H1 (cell line): ENCODE data around the gene KCNE5. TPM values are rescaled to one million over a fixed set of nuclear protein-coding genes. Genes with fewer than 3 reads are reported as not detected.

ENCODE experiments used
- CTCF ChIA-PET: fragments of 300-600 bp; sonication (Branson Sonifier 250); formaldehyde crosslinking; loops from one replicate; lab custom pipeline; 2021; ENCODE audit not compliant: partially characterized antibody; lab: Charles Lee
- POLR2A ChIA-PET: fragments of 300-600 bp; sonication (Branson Sonifier 250); formaldehyde crosslinking; loops from one replicate; lab custom pipeline; 2021; ENCODE audit warnings: inconsistent platforms; ENCODE audit not compliant: partially characterized antibody; lab: Charles Lee
- DNase-seq, 2 experiments: peaks; one replicate each; pipeline versions ENCODE4 v3.0.0 to v3.0.0-alpha.2; 2010 to 2022; ENCODE audit warnings: low spot score in 2 of 2, low read depth in 1 of 2, mixed read lengths in 1 of 2
- FAIRE-seq: peaks from 2 replicates; lab custom pipeline; 2011; peaks lifted over from hg19 to GRCh38; lab: Jason Lieb, UNC
- H2AFZ ChIP-seq: 2 replicates; pipeline ENCODE4 v1.8.1; 2012; ENCODE audit warnings: low read length, inconsistent platforms
- H2AK5ac ChIP-seq: 2 replicates; pipeline ENCODE4 v1.6.1; 2013; ENCODE audit warnings: low read depth, low read length
- H2BK120ac ChIP-seq: replicated peaks from 2 replicates; pipeline ENCODE3; 2013; ENCODE audit warnings: low read depth, low read length, inconsistent platforms
- H2BK12ac ChIP-seq: 2 replicates; pipeline ENCODE4 v1.6.1; 2013; ENCODE audit warnings: low read depth, low read length
- H2BK15ac ChIP-seq: 2 replicates; pipeline ENCODE4 v1.6.1; 2013; ENCODE audit warnings: low read length
- H2BK20ac ChIP-seq: 2 replicates; pipeline ENCODE4 v1.6.1; 2013; ENCODE audit warnings: low read length
- H2BK5ac ChIP-seq: 2 replicates; pipeline ENCODE4 v1.6.1; 2013; ENCODE audit warnings: low read depth, low read length
- H3K14ac ChIP-seq: 2 replicates; pipeline ENCODE4 v1.6.1; 2013; ENCODE audit warnings: inconsistent platforms; ENCODE audit not compliant: insufficient read length
- H3K18ac ChIP-seq: 2 replicates; pipeline ENCODE4 v1.6.1; 2013; ENCODE audit warnings: low read length; ENCODE audit errors: extremely low read depth
- H3K23ac ChIP-seq: 2 replicates; pipeline ENCODE4 v1.6.1; 2013; ENCODE audit warnings: inconsistent platforms; ENCODE audit not compliant: insufficient read length
- H3K23me2 ChIP-seq: 2 replicates; pipeline ENCODE4 v1.6.1; 2013; ENCODE audit warnings: low read depth, low read length
- H3K27ac ChIP-seq: 2 replicates; pipeline ENCODE4 v1.6.1; 2011; ENCODE audit warnings: low read depth, low read length, inconsistent platforms
- H3K27me3 ChIP-seq, 4 experiments: replicated peaks in 1 of 4; 1 replicate in 1 of 4; 2 replicates in 3 of 4; pipeline versions ENCODE4 v1.6.1 to v1.8.1; 2011 to 2013; ENCODE audit warnings: low read length in 3 of 4, mild to moderate bottlenecking in 3 of 4, inconsistent platforms in 2 of 4, mixed read lengths in 2 of 4, moderate library complexity in 1 of 4; ENCODE audit not compliant: control insufficient read depth in 3 of 4, insufficient read depth in 3 of 4; ENCODE audit errors: extremely low read depth in 1 of 4
- H3K36me3 ChIP-seq, 4 experiments: 2 replicates each; pipeline versions ENCODE4 v1.6.1 to v1.8.1; 2011 to 2013; ENCODE audit warnings: mild to moderate bottlenecking in 4 of 4, low read length in 3 of 4, moderate library complexity in 2 of 4, control low read depth in 1 of 4, inconsistent platforms in 1 of 4; ENCODE audit not compliant: insufficient read depth in 4 of 4, control insufficient read depth in 2 of 4
- H3K4ac ChIP-seq: replicated peaks from 2 replicates; pipeline ENCODE3; 2013; ENCODE audit warnings: low read length, low read depth, mixed read lengths, inconsistent platforms; ENCODE audit not compliant: insufficient read length
- H3K4me1 ChIP-seq, 4 experiments: replicated peaks in 1 of 4; 1 replicate in 1 of 4; 2 replicates in 3 of 4; pipeline versions ENCODE4 v1.6.1 to v1.8.1; 2011 to 2013; ENCODE audit warnings: low read length in 3 of 4, inconsistent platforms in 2 of 4, mixed read lengths in 1 of 4; ENCODE audit not compliant: insufficient read depth in 4 of 4, control insufficient read depth in 3 of 4
- H3K4me2 ChIP-seq, 2 experiments: 2 replicates each; pipeline versions ENCODE4 v1.6.1 to v1.8.1; 2011 to 2013; ENCODE audit warnings: low read depth in 2 of 2, low read length in 2 of 2, control low read depth in 1 of 2, inconsistent platforms in 1 of 2, mild to moderate bottlenecking in 1 of 2; ENCODE audit not compliant: insufficient read depth in 1 of 2
- H3K4me3 ChIP-seq, 4 experiments: fragments of 200-600, 300-600 bp in 1 of 4; sonication (generic), shearing (Covaris generic), sonication (Bioruptor Twin) in 1 of 4; 2 replicates each; pipeline versions ENCODE4 v1.5.1 to v1.8.1; 2011 to 2016; ENCODE audit warnings: low read length in 4 of 4, low read depth in 3 of 4, control low read depth in 2 of 4, inconsistent platforms in 2 of 4, mild to moderate bottlenecking in 2 of 4, mixed read lengths in 1 of 4, moderate library complexity in 1 of 4; ENCODE audit not compliant: insufficient read depth in 2 of 4; ENCODE audit errors: extremely low read depth in 1 of 4
- H3K56ac ChIP-seq: replicated peaks from 2 replicates; pipeline ENCODE3; 2013; ENCODE audit warnings: low read depth, mild to moderate bottlenecking, mixed read lengths, low read length, inconsistent platforms; ENCODE audit not compliant: insufficient read length
- H3K79me1 ChIP-seq: 2 replicates; pipeline ENCODE4 v1.6.1; 2013; ENCODE audit warnings: low read depth, low read length, control low read depth
- H3K79me2 ChIP-seq, 2 experiments: 2 replicates each; pipeline versions ENCODE4 v1.6.1 to v1.8.1; 2012 to 2013; ENCODE audit warnings: low read length in 2 of 2, mild to moderate bottlenecking in 2 of 2, inconsistent platforms in 1 of 2; ENCODE audit not compliant: insufficient read depth in 2 of 2, control insufficient read depth in 1 of 2
- H3K9ac ChIP-seq, 4 experiments: replicated peaks in 1 of 4; 1 replicate in 1 of 4; 2 replicates in 3 of 4; pipeline versions ENCODE4 v1.6.1 to v1.8.1; 2011 to 2013; ENCODE audit warnings: low read depth in 3 of 4, low read length in 3 of 4, control low read depth in 2 of 4, mild to moderate bottlenecking in 2 of 4, moderate library complexity in 2 of 4, inconsistent platforms in 1 of 4; ENCODE audit errors: extremely low read depth in 1 of 4
- H3K9me3 ChIP-seq, 2 experiments: 2 replicates each; pipeline versions ENCODE4 v1.6.1 to v1.8.1; 2012 to 2013; ENCODE audit warnings: mild to moderate bottlenecking in 2 of 2, moderate library complexity in 2 of 2, control low read depth in 1 of 2, inconsistent platforms in 1 of 2, low read depth in 1 of 2, low read length in 1 of 2, mixed read lengths in 1 of 2; ENCODE audit not compliant: insufficient read depth in 2 of 2
- H4K20me1 ChIP-seq, 2 experiments: replicated peaks in 1 of 2; 2 replicates each; pipeline versions ENCODE3 to v1.8.1; 2011 to 2013; ENCODE audit warnings: inconsistent platforms in 2 of 2, low read length in 2 of 2, mild to moderate bottlenecking in 1 of 2; ENCODE audit not compliant: insufficient read depth in 2 of 2, control insufficient read depth in 1 of 2
- H4K5ac ChIP-seq: 2 replicates; pipeline ENCODE4 v1.6.1; 2013; ENCODE audit warnings: low read length, low read depth, mixed read lengths, inconsistent platforms; ENCODE audit not compliant: insufficient read length
- H4K8ac ChIP-seq: 2 replicates; pipeline ENCODE4 v1.8.0; 2013; ENCODE audit warnings: mild to moderate bottlenecking, moderate library complexity, low read length, inconsistent platforms; ENCODE audit not compliant: insufficient read depth; ENCODE audit errors: extremely low read depth
- H4K91ac ChIP-seq: replicated peaks from 2 replicates; pipeline ENCODE3; 2013; ENCODE audit warnings: low read length, mixed read lengths, inconsistent platforms; ENCODE audit not compliant: insufficient read length
- CEBPB ChIP-seq: IDR thresholded peaks from 2 replicates; pipeline ENCODE4 v1.6.1; 2012; ENCODE audit warnings: low read depth, low read length
- POLR2AphosphoS5 ChIP-seq: IDR thresholded peaks from 2 replicates; pipeline ENCODE4 v1.6.1; 2011; ENCODE audit warnings: low read depth, low read length
- WGBS, 2 experiments: shearing (Covaris generic) in 1 of 2; methylation state at CpG; one replicate each; pipeline versions ENCODE4 v1.1.6 to v1.1.7; 2013 to 2015; ENCODE audit warnings: low lambda C conversion rate in 2 of 2, mixed read lengths in 2 of 2, inconsistent platforms in 1 of 2, low coverage in 1 of 2, missing lambda C conversion rate in 1 of 2; ENCODE audit not compliant: insufficient replicate concordance in 2 of 2, insufficient coverage in 1 of 2, insufficient read length in 1 of 2; ENCODE audit errors: extremely low coverage in 1 of 2, missing lambda C conversion rate in 1 of 2; 5-methylcytosine and 5-hydroxymethylcytosine counted together
- polyA plus RNA-seq, 7 experiments: library from polyadenylated mRNA; depleted of rRNA in 3 of 7; stranded (reverse) in 5 of 7; unstranded in 2 of 7; fragments of >200 nt in 5 of 7; fragments of 200-250 nt in 2 of 7; gene quantifications; 1 replicate in 5 of 7; 2 replicates in 1 of 7; 4 replicates in 1 of 7; pipeline versions ENCODE4 v1.2.1 to v1.2.3, GENCODE V29; 2011 to 2013; ENCODE audit warnings: missing spikeins in 2 of 7, mixed read lengths in 2 of 7
- total RNA-seq: library from RNA; stranded (reverse); fragmentation: NEBNext Ultra II Directional; extraction: Animal tissue kit (Norgen Biotek cat#: 25700); gene quantifications from 2 replicates; pipeline ENCODE4 v1.2.1, GENCODE V29; 2021

KCNE5 gene
- total and polyA plus RNA-seq, 2 of the 8 experiments (the other 6 are each of a cell fraction or from before 2014, with no cell fraction given), result 3.6 to 5.9 TPM

- Histone ChIP-seq H3K27ac (no peak overlapping the region), H3K4me2 (no peak overlapping the region), H3K36me3 (no peaks in the 10 kb centered on the region), H3K18ac (no peak overlapping the region), H3K23ac (no peak overlapping the region), H3K9me3 (no peaks in the 10 kb centered on the region), H4K8ac (no peak overlapping the region), H3K27me3 (no peaks in the 10 kb centered on the region), H2BK5ac (no peak overlapping the region), H2BK15ac (no peak overlapping the region), H2BK12ac (no peak overlapping the region), H3K56ac (no peak overlapping the region), H2AFZ (no peak overlapping the region), H3K9ac (no peak overlapping the region), H4K20me1 (no peaks in the 10 kb centered on the region), H3K4me3 (no peak overlapping the region), H2BK120ac (no peak overlapping the region), H3K4ac (no peak overlapping the region), H3K79me2 (no peaks in the 10 kb centered on the region), H2AK5ac (no peak overlapping the region), H2BK20ac (no peak overlapping the region), H3K23me2 (no peaks in the 10 kb centered on the region), H4K5ac (no peak overlapping the region), H3K79me1 (no peaks in the 10 kb centered on the region), H3K14ac (no peak overlapping the region), H4K91ac (no peak overlapping the region), H3K4me1 (no peaks in the 10 kb centered on the region; a peak in 1 of 7 replicates)
- FAIRE-seq (no peak), DNase-seq (no peak)
- ChIA-PET CTCF (no interaction called here), POLR2A (no interaction called here)
- TF ChIP-seq POLR2AphosphoS5, result no peak
- peak; percentile 8; the same call in 1 of the 2 replicates for TF ChIP-seq CEBPB
- 90% methylated on average over 3 of the region's 3 CpGs; no CpG with 5 or more reads in 1 of the 2 experiments for WGBS, 2 experiments
Observed at GRCh38 chrX:109596015-109596414, 29.0 kb downstream of the KCNE5 start.
